Endothelial cell of umbilical vein (primary cell): ENCODE data around the gene AMMECR1. TPM values are rescaled to one million over a fixed set of nuclear protein-coding genes. Genes with fewer than 3 reads are reported as not detected.

ENCODE experiments used
- BruUV-seq: library from RNA; stranded (reverse); fragments of 400-500 nt; replicated peaks from 2 replicates; lab custom pipeline; 2021; lab: Mats Ljungman, UMichigan
- CTCF ChIA-PET: fragments of 300-600, 350-600 bp; sonication (Branson Sonifier 250); formaldehyde crosslinking; loops from one replicate; lab custom pipeline; 2021; ENCODE audit warnings: antibody characterized with exemption, inconsistent platforms; lab: Charles Lee
- POLR2A ChIA-PET: fragments of 300-600, 350-600 bp; sonication (Branson Sonifier 250); formaldehyde crosslinking; loops from one replicate; lab custom pipeline; 2021; ENCODE audit warnings: antibody characterized with exemption, inconsistent platforms; lab: Charles Lee
- DNase-seq: peaks from one replicate; pipeline ENCODE4 v3.0.0-alpha.2; 2011; ENCODE audit warnings: low read depth, low spot score
- FAIRE-seq: peaks from 2 replicates; lab custom pipeline; 2011; peaks lifted over from hg19 to GRCh38; lab: Jason Lieb, UNC
- H2AFZ ChIP-seq: 2 replicates; pipeline ENCODE4 v1.6.0; 2012; ENCODE audit warnings: low read depth, low read length, control low read depth, inconsistent platforms
- H3K27ac ChIP-seq: 2 replicates; pipeline ENCODE4 v1.5.1; 2011; ENCODE audit warnings: low read depth, mild to moderate bottlenecking, control low read depth, low read length, moderate library complexity; ENCODE audit not compliant: insufficient read depth
- H3K27me3 ChIP-seq, 2 experiments: 2 replicates each; pipeline versions ENCODE4 v1.6.0 to v1.6.1; 2011; ENCODE audit warnings: low read length in 2 of 2, mixed read lengths in 1 of 2; ENCODE audit not compliant: control insufficient read depth in 2 of 2, insufficient read depth in 2 of 2
- H3K36me3 ChIP-seq, 2 experiments: 2 replicates in 1 of 2; 3 replicates in 1 of 2; pipeline ENCODE4 v1.5.1; 2011; ENCODE audit warnings: low read length in 2 of 2, mild to moderate bottlenecking in 1 of 2, moderate library complexity in 1 of 2; ENCODE audit not compliant: control insufficient read depth in 2 of 2, insufficient read depth in 2 of 2; ENCODE audit errors: extremely low read depth in 1 of 2
- H3K4me1 ChIP-seq: 3 replicates; pipeline ENCODE4 v1.5.1; 2011; ENCODE audit warnings: mild to moderate bottlenecking, low read length; ENCODE audit not compliant: control insufficient read depth, insufficient read depth; ENCODE audit errors: extremely low read depth
- H3K4me2 ChIP-seq: 2 replicates; pipeline ENCODE4 v1.6.1; 2011; ENCODE audit warnings: low read length, control low read depth, mixed read lengths; ENCODE audit not compliant: insufficient read depth
- H3K4me3 ChIP-seq, 3 experiments: fragments of 200-600 bp in 1 of 3; sonication (generic), shearing (Covaris generic) in 1 of 3; replicated peaks in 1 of 3; 2 replicates each; pipeline ENCODE4 v1.5.1; 2011 to 2016; ENCODE audit warnings: control low read depth in 3 of 3, low read length in 3 of 3, mild to moderate bottlenecking in 2 of 3, inconsistent platforms in 1 of 3, low read depth in 1 of 3, moderate library complexity in 1 of 3; ENCODE audit not compliant: insufficient read depth in 1 of 3
- H3K79me2 ChIP-seq: 2 replicates; pipeline ENCODE4 v1.6.0; 2012; ENCODE audit warnings: low read length, inconsistent platforms; ENCODE audit not compliant: control insufficient read depth, insufficient read depth
- H3K9ac ChIP-seq: replicated peaks from 2 replicates; pipeline ENCODE3; 2011; ENCODE audit warnings: low read length, control low read depth; ENCODE audit not compliant: insufficient read depth; ENCODE audit errors: extremely low read depth
- H3K9me1 ChIP-seq: replicated peaks from 3 replicates; pipeline ENCODE4 v1.6.0; 2011; ENCODE audit warnings: mild to moderate bottlenecking, low read length; ENCODE audit not compliant: control insufficient read depth, insufficient read depth; ENCODE audit errors: extremely low read depth
- H3K9me3 ChIP-seq: replicated peaks from 2 replicates; pipeline ENCODE4 v1.5.1; 2012; ENCODE audit warnings: low read length, inconsistent platforms; ENCODE audit not compliant: control insufficient read depth, insufficient read depth
- H4K20me1 ChIP-seq: replicated peaks from 2 replicates; pipeline ENCODE3; 2011; ENCODE audit warnings: mild to moderate bottlenecking, low read length; ENCODE audit not compliant: control insufficient read depth, insufficient read depth; ENCODE audit errors: extremely low read depth
- EZH2 ChIP-seq: IDR thresholded peaks from 2 replicates; pipeline ENCODE4 v1.6.1; 2012; ENCODE audit warnings: borderline replicate concordance, low read depth, mild to moderate bottlenecking, moderate library complexity, low read length, inconsistent platforms; ENCODE audit not compliant: severe bottlenecking
- GATA2 ChIP-seq: IDR thresholded peaks from 2 replicates; pipeline ENCODE4 v1.7.0; 2011; ENCODE audit warnings: low read depth, mild to moderate bottlenecking, moderate library complexity, mixed read lengths, low read length; ENCODE audit not compliant: insufficient read length, insufficient read depth
- JUN ChIP-seq: IDR thresholded peaks from 2 replicates; pipeline ENCODE4 v1.6.1; 2011; ENCODE audit warnings: borderline replicate concordance, low read depth; ENCODE audit not compliant: insufficient read length, insufficient read depth
- dilution Hi-C: fragments of 300-500 bp; cut with MboI; formaldehyde crosslinking; loops from one replicate; pipeline ENCODE4 v1.15.0; 2019; ENCODE audit warnings: low sequenced_read_pairs; ENCODE audit not compliant: extremely low pct_ligation_motif_present
- intact Hi-C: fragments of 100-400 bp; cut with micrococcal nuclease; formaldehyde crosslinking; loops from one replicate; pipeline ENCODE4 v1.10.0; 2022
- polyA plus RNA-seq, 4 experiments: library from polyadenylated mRNA; depleted of rRNA in 3 of 4; stranded (reverse) in 3 of 4; unstranded in 1 of 4; fragments of >200 nt; gene quantifications; 2 replicates each; pipeline versions ENCODE4 v1.2.1 to v1.2.3, GENCODE V29; 2011 to 2012; ENCODE audit warnings: missing spikeins in 1 of 4
- total RNA-seq: library from RNA; stranded (reverse); gene quantifications from 2 replicates; pipeline ENCODE4 v1.2.3, GENCODE V29; 2021

AMMECR1 gene
- total and polyA plus RNA-seq, 2 donors (not counting 3 experiments of a cell fraction or from before 2014, with no cell fraction given): 3.6 to 6.9 TPM

GRCh38 chrX:110363244-110363643 lies 45.4 kb upstream of the AMMECR1 start:
- H3K27ac ChIP-seq: no peak overlapping the region
- H3K4me1 ChIP-seq: no peaks in the 10 kb centered on the region
- H3K9me1 ChIP-seq: no peaks in the 10 kb centered on the region
- ChIA-PET CTCF (no interaction called here), POLR2A (no interaction called here)
- no peak overlapping the region for H3K4me2 ChIP-seq
- H2AFZ ChIP-seq: no peak overlapping the region
- no peak overlapping the region for H3K9ac ChIP-seq
- BruUV-seq: no TSS peak
- dilution Hi-C loops: no loop called here
- no peak for TF ChIP-seq EZH2
- TF ChIP-seq JUN: no peak
- no peak for FAIRE-seq
- DNase-seq: no peak
- intact Hi-C loops: no loop called here
- no peaks in the 10 kb centered on the region for H4K20me1 ChIP-seq
- no peaks in the 10 kb centered on the region for H3K9me3 ChIP-seq
- no peak overlapping the region for H3K4me3 ChIP-seq
- no peaks in the 10 kb centered on the region for H3K79me2 ChIP-seq
- no peaks in the 10 kb centered on the region for H3K27me3 ChIP-seq
- no peaks in the 10 kb centered on the region for H3K36me3 ChIP-seq

DNA sequence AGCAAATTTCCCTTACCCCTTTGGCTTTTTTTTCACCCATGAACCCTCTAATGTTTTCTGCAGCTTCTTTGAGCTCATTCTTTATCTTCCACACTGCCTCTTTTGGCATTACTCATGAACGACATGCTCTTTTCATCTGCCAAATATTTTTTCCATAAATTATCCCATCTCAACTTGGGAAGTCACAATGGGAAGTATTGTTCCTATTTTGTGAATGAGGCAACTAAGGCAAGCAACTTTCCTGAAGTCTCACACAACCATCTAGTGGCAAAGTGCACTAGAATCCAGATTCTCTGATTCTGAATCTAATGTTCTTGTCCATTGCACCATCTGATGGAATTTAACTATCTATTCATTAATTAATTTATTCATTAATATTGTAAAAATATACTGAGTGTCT lies 41.4 kb upstream of the AMMECR1 start:
- Histone ChIP-seq H3K9me3 (no peaks in the 10 kb centered on the region), H3K4me2 (no peak overlapping the region), H3K4me1 (no peaks in the 10 kb centered on the region), H3K36me3 (no peaks in the 10 kb centered on the region), H3K79me2 (no peaks in the 10 kb centered on the region), H3K4me3 (no peak overlapping the region), H3K27ac (no peak overlapping the region), H2AFZ (no peak overlapping the region), H3K9ac (no peak overlapping the region), H3K9me1 (no peaks in the 10 kb centered on the region), H3K27me3 (no peaks in the 10 kb centered on the region), H4K20me1 (no peaks in the 10 kb centered on the region)
- CTCF ChIA-PET: interaction anchor here (1.1 kb wide), 1 partner anchor 199 kb away, joined by 3 read pairs; no protein-coding TSS in a partner anchor
- DNase-seq: no peak
- intact Hi-C loops (no loop called here), dilution Hi-C loops (no loop called here)
- no peak for FAIRE-seq
- TF ChIP-seq GATA2: no peak
- POLR2A ChIA-PET: no interaction called here
- no TSS peak for BruUV-seq
